ENCODE data around the gene ARFRP1. TPM values are rescaled to one million over a fixed set of nuclear protein-coding genes. Genes with fewer than 3 reads are reported as not detected.

ARFRP1 gene
- total and polyA plus RNA-seq, 2 experiments from 2014 or later = 16.7 to 24.6 TPM

DNA sequence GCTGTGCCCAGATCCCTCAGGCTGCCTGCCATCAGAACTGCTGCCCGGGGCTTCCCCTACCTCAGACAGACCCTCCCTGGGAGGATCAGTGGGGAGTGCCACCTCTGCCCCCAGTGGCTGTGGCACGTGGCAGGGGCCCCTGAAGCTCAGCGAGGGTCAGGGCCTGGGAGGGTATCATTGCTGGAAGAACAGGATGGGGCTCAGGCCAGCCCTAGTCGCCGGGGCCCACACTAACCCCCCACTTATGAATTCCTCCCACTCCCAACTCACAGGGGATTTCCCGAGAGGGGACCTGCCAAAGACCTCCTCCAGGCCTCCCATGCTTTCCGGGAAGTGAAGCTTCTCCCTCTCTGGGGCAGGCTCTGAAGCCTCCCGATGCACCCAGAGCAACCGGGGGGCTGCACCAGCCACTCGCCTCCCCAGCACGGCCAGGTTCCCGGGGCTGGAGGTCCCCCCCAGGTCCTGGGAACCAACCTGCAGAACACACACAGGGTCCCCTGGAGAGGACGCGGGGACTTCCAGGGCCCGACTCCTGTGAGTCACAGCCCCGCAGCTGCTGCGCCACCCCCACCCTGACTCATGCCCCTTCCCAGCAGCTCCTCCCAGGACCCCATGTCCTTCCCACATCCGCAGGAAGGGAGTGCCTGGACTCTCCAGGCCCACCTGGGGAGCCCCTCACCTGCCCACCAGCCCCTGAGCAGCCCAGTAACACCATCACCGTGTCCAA is 8.9 kb downstream of the ARFRP1 start:
- TF ChIP-seq POLR2AphosphoS5 (IDR thresholded peaks at IDR 0.05; ENCODE audit: low read depth) (no peak), EZH2phosphoT487 (IDR thresholded peaks at IDR 0.05; ENCODE audit: unreplicated experiment) (no peak), ZNF331 (CRISPR knock-in tag; IDR thresholded peaks at IDR 0.05; ENCODE audit: low read depth) (no peak), CREB1 (CRISPR knock-in tag; IDR thresholded peaks at IDR 0.05; ENCODE audit: low read depth) (no peak), EZH2 (IDR thresholded peaks at IDR 0.05; ENCODE audit: low read depth, unreplicated experiment) (no peak), NANOG (IDR thresholded peaks at IDR 0.05; ENCODE audit: borderline replicate concordance) (no peak), JUNB (IDR thresholded peaks at IDR 0.05; ENCODE audit: unreplicated experiment) (no peak), ZNF114 (CRISPR knock-in tag; IDR thresholded peaks at IDR 0.05) (no peak)
- TF ChIP-seq, protein P1, sequence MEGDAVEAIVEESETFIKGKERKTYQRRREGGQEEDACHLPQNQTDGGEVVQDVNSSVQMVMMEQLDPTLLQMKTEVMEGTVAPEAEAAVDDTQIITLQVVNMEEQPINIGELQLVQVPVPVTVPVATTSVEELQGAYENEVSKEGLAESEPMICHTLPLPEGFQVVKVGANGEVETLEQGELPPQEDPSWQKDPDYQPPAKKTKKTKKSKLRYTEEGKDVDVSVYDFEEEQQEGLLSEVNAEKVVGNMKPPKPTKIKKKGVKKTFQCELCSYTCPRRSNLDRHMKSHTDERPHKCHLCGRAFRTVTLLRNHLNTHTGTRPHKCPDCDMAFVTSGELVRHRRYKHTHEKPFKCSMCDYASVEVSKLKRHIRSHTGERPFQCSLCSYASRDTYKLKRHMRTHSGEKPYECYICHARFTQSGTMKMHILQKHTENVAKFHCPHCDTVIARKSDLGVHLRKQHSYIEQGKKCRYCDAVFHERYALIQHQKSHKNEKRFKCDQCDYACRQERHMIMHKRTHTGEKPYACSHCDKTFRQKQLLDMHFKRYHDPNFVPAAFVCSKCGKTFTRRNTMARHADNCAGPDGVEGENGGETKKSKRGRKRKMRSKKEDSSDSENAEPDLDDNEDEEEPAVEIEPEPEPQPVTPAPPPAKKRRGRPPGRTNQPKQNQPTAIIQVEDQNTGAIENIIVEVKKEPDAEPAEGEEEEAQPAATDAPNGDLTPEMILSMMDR (conservative IDR thresholded peaks at IDR 0.05; ENCODE audit: low read depth in 2 of 2) = no peak
- TF ChIP-seq, protein P2, sequence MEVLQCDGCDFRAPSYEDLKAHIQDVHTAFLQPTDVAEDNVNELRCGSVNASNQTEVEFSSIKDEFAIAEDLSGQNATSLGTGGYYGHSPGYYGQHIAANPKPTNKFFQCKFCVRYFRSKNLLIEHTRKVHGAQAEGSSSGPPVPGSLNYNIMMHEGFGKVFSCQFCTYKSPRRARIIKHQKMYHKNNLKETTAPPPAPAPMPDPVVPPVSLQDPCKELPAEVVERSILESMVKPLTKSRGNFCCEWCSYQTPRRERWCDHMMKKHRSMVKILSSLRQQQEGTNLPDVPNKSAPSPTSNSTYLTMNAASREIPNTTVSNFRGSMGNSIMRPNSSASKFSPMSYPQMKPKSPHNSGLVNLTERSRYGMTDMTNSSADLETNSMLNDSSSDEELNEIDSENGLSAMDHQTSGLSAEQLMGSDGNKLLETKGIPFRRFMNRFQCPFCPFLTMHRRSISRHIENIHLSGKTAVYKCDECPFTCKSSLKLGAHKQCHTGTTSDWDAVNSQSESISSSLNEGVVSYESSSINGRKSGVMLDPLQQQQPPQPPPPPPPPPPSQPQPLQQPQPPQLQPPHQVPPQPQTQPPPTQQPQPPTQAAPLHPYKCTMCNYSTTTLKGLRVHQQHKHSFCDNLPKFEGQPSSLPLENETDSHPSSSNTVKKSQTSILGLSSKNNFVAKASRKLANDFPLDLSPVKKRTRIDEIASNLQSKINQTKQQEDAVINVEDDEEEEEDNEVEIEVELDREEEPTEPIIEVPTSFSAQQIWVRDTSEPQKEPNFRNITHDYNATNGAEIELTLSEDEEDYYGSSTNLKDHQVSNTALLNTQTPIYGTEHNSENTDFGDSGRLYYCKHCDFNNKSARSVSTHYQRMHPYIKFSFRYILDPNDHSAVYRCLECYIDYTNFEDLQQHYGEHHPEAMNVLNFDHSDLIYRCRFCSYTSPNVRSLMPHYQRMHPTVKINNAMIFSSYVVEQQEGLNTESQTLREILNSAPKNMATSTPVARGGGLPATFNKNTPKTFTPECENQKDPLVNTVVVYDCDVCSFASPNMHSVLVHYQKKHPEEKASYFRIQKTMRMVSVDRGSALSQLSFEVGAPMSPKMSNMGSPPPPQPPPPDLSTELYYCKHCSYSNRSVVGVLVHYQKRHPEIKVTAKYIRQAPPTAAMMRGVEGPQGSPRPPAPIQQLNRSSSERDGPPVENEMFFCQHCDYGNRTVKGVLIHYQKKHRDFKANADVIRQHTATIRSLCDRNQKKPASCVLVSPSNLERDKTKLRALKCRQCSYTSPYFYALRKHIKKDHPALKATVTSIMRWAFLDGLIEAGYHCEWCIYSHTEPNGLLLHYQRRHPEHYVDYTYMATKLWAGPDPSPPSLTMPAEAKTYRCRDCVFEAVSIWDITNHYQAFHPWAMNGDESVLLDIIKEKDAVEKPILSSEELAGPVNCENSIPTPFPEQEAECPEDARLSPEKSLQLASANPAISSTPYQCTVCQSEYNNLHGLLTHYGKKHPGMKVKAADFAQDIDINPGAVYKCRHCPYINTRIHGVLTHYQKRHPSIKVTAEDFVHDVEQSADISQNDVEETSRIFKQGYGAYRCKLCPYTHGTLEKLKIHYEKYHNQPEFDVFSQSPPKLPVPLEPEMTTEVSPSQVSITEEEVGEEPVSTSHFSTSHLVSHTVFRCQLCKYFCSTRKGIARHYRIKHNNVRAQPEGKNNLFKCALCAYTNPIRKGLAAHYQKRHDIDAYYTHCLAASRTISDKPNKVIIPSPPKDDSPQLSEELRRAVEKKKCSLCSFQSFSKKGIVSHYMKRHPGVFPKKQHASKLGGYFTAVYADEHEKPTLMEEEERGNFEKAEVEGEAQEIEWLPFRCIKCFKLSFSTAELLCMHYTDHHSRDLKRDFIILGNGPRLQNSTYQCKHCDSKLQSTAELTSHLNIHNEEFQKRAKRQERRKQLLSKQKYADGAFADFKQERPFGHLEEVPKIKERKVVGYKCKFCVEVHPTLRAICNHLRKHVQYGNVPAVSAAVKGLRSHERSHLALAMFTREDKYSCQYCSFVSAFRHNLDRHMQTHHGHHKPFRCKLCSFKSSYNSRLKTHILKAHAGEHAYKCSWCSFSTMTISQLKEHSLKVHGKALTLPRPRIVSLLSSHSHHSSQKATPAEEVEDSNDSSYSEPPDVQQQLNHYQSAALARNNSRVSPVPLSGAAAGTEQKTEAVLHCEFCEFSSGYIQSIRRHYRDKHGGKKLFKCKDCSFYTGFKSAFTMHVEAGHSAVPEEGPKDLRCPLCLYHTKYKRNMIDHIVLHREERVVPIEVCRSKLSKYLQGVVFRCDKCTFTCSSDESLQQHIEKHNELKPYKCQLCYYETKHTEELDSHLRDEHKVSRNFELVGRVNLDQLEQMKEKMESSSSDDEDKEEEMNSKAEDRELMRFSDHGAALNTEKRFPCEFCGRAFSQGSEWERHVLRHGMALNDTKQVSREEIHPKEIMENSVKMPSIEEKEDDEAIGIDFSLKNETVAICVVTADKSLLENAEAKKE (CRISPR knock-in tag; IDR thresholded peaks at IDR 0.05) = no peak
- TF ChIP-seq, protein P3, sequence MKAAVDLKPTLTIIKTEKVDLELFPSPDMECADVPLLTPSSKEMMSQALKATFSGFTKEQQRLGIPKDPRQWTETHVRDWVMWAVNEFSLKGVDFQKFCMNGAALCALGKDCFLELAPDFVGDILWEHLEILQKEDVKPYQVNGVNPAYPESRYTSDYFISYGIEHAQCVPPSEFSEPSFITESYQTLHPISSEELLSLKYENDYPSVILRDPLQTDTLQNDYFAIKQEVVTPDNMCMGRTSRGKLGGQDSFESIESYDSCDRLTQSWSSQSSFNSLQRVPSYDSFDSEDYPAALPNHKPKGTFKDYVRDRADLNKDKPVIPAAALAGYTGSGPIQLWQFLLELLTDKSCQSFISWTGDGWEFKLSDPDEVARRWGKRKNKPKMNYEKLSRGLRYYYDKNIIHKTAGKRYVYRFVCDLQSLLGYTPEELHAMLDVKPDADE (IDR thresholded peaks at IDR 0.05) = no peak
- TF ChIP-seq, protein P4, sequence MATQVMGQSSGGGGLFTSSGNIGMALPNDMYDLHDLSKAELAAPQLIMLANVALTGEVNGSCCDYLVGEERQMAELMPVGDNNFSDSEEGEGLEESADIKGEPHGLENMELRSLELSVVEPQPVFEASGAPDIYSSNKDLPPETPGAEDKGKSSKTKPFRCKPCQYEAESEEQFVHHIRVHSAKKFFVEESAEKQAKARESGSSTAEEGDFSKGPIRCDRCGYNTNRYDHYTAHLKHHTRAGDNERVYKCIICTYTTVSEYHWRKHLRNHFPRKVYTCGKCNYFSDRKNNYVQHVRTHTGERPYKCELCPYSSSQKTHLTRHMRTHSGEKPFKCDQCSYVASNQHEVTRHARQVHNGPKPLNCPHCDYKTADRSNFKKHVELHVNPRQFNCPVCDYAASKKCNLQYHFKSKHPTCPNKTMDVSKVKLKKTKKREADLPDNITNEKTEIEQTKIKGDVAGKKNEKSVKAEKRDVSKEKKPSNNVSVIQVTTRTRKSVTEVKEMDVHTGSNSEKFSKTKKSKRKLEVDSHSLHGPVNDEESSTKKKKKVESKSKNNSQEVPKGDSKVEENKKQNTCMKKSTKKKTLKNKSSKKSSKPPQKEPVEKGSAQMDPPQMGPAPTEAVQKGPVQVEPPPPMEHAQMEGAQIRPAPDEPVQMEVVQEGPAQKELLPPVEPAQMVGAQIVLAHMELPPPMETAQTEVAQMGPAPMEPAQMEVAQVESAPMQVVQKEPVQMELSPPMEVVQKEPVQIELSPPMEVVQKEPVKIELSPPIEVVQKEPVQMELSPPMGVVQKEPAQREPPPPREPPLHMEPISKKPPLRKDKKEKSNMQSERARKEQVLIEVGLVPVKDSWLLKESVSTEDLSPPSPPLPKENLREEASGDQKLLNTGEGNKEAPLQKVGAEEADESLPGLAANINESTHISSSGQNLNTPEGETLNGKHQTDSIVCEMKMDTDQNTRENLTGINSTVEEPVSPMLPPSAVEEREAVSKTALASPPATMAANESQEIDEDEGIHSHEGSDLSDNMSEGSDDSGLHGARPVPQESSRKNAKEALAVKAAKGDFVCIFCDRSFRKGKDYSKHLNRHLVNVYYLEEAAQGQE (IDR thresholded peaks at IDR 0.05; ENCODE audit: unreplicated experiment) = no peak
- H3K27me3 ChIP-seq (ENCODE audit: insufficient read depth) = no peaks in the 10 kb centered on the region
- H3K4me3 Mint-ChIP-seq = no peak overlapping the region
- H3K27ac Mint-ChIP-seq = no peak overlapping the region
- no peaks in the 10 kb centered on the region for H4K20me1 ChIP-seq (replicated peaks; ENCODE audit: insufficient read depth)
- no peak overlapping the region for H3K4me3 ChIP-seq
- H2AFZ ChIP-seq = no peak overlapping the region
- no peak for DNase-seq (ENCODE audit: low spot score)
- H3K4me1 Mint-ChIP-seq = peaks cover 3% of the 10 kb centered on the region; the same call in 2 of the 3 replicates
- H3K27me3 Mint-ChIP-seq (ENCODE audit: insufficient read depth, low read depth, poor library complexity) = peaks cover 17% of the 10 kb centered on the region
- H3K4me1 ChIP-seq (ENCODE audit: insufficient read depth) = no peaks in the 10 kb centered on the region
- peaks cover 2% of the 10 kb centered on the region; the same call in 2 of the 3 replicates for H3K9me3 Mint-ChIP-seq
- H3K79me2 ChIP-seq (replicated peaks; ENCODE audit: insufficient read depth) = no peaks in the 10 kb centered on the region
- peaks cover 4% of the 10 kb centered on the region; the same call in 1 of the 2 replicates for H3F3A ChIP-seq (replicated peaks; ENCODE audit: low read depth)
- peaks cover 9% of the 10 kb centered on the region for H3K36me3 Mint-ChIP-seq (ENCODE audit: low read depth)
- H3K4me2 ChIP-seq = no peak overlapping the region
- no peaks in the 10 kb centered on the region for H3K36me3 ChIP-seq (ENCODE audit: insufficient read depth)
- H3K27ac ChIP-seq (ENCODE audit: low read depth) = no peak overlapping the region
- no peaks in the 10 kb centered on the region for H3K9me2 ChIP-seq (ENCODE audit: insufficient read depth)
- no peak for ATAC-seq
